ENCODE data around the gene SIM1. TPM values are rescaled to one million over a fixed set of nuclear protein-coding genes. Genes with fewer than 3 reads are reported as not detected.

Gene SIM1
- total RNA-seq, 1 donor: 0.36 TPM

DNA sequence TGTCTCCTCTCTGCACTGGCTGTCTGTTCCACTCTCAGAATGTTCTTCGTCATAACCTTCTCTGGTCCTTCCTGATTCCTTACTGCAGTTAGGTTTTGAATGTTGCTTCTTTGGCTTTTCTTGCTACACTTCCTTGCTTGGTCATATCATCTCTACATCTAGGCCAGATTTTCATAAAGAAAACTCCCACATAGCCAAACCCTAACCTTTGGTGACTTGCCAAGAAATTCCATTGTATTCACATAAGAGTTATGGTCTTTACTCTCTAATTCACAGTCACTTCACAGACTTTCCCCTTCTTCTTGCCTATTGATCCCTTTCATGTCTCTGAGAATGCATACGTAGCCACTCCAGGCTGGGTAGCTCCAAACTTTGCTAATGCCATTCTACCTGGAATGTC lies 41.9 kb upstream of the SIM1 start:
- Histone ChIP-seq H3K4me3 (ENCODE audit: insufficient read depth, low read length) (no peak overlapping the region), H3K27me3 (ENCODE audit: insufficient read depth, low read length) (no peaks in the 10 kb centered on the region), H4K20me1 (ENCODE audit: insufficient read depth, low read length) (no peaks in the 10 kb centered on the region), H2AFZ (ENCODE audit: low read length) (no peak overlapping the region), H3K36me3 (ENCODE audit: insufficient read depth, low read length) (peaks cover 15% of the 10 kb centered on the region), H3K4me2 (ENCODE audit: insufficient read depth, low read length) (no peak overlapping the region), H3K4me1 (ENCODE audit: insufficient read depth, low read length) (peaks cover 38% of the 10 kb centered on the region), H3K9me3 (ENCODE audit: low read depth, low read length) (no peaks in the 10 kb centered on the region), H3K27ac (ENCODE audit: low read depth, low read length) (peak overlapping the region; percentile 31), H3K79me2 (ENCODE audit: insufficient read depth, low read length) (no peaks in the 10 kb centered on the region)
- TF ChIP-seq, protein P1, sequence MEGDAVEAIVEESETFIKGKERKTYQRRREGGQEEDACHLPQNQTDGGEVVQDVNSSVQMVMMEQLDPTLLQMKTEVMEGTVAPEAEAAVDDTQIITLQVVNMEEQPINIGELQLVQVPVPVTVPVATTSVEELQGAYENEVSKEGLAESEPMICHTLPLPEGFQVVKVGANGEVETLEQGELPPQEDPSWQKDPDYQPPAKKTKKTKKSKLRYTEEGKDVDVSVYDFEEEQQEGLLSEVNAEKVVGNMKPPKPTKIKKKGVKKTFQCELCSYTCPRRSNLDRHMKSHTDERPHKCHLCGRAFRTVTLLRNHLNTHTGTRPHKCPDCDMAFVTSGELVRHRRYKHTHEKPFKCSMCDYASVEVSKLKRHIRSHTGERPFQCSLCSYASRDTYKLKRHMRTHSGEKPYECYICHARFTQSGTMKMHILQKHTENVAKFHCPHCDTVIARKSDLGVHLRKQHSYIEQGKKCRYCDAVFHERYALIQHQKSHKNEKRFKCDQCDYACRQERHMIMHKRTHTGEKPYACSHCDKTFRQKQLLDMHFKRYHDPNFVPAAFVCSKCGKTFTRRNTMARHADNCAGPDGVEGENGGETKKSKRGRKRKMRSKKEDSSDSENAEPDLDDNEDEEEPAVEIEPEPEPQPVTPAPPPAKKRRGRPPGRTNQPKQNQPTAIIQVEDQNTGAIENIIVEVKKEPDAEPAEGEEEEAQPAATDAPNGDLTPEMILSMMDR (IDR thresholded peaks at IDR 0.05; ENCODE audit: extremely low read depth, low read depth, low read length): no peak
- no peak for DNase-seq (ENCODE audit: insufficient read length, low spot score, missing footprints)

DNA sequence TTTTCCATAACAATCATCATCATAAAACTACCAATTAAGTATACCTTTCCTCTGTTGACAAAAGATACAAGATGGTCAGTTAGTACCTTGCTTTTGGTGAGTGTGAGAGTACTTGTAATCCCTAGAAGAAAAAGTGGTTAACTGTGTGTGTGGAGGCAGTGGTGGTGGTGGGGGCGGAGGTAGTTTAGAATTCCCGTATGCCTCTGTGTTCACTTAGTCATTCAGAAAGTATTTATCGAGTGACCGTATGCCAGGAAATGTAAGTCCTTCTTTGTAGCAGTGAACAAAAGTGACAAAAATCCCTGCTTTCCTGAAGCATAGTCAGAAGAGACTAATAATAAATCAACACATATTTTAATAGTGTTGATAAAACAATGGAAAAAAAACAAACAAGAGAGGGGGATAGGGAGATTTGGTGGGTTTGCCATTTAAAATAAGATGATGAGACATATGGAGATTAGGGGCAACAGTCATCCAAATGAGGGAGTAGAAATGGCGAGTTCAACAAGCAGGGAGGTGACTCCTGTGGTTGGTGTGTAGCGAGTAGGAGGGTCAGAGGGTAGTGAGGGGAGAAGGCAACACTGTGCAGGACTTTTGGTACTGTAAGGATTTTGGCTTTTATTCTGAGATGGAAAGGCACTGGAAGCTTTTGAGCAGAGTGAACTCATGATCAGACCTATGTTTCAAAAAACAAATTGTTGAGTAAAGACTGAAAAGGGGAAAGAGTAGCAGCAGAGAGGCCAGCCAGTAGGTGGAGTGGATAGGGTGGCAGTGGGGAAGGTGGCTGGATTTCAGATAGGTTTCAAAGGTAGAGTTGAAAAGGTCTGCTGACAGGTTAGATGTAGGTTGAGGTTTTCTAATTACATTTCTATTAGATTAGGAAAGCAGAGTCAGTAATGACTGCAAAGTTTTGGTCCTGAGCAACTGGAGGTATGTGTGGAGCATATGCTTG lies 40.3 kb upstream of the SIM1 start:
- Histone ChIP-seq H3K4me3 (ENCODE audit: insufficient read depth, low read length) (peak overlapping the region; percentile 13), H3K9me3 (ENCODE audit: low read depth, low read length) (no peaks in the 10 kb centered on the region), H3K27me3 (ENCODE audit: insufficient read depth, low read length) (no peaks in the 10 kb centered on the region), H3K4me2 (ENCODE audit: insufficient read depth, low read length) (peak overlapping the region; percentile 57), H3K79me2 (ENCODE audit: insufficient read depth, low read length) (no peaks in the 10 kb centered on the region), H2AFZ (ENCODE audit: low read length) (peak overlapping the region; percentile 30), H4K20me1 (ENCODE audit: insufficient read depth, low read length) (no peaks in the 10 kb centered on the region), H3K4me1 (ENCODE audit: insufficient read depth, low read length) (peaks cover 38% of the 10 kb centered on the region), H3K36me3 (ENCODE audit: insufficient read depth, low read length) (peaks cover 13% of the 10 kb centered on the region), H3K27ac (ENCODE audit: low read depth, low read length) (peak overlapping the region; percentile 68)
- TF ChIP-seq, protein P1 (IDR thresholded peaks at IDR 0.05; ENCODE audit: extremely low read depth, low read depth, low read length): no peak
- peak; percentile 21 for DNase-seq (ENCODE audit: insufficient read length, low spot score, missing footprints)

DNA sequence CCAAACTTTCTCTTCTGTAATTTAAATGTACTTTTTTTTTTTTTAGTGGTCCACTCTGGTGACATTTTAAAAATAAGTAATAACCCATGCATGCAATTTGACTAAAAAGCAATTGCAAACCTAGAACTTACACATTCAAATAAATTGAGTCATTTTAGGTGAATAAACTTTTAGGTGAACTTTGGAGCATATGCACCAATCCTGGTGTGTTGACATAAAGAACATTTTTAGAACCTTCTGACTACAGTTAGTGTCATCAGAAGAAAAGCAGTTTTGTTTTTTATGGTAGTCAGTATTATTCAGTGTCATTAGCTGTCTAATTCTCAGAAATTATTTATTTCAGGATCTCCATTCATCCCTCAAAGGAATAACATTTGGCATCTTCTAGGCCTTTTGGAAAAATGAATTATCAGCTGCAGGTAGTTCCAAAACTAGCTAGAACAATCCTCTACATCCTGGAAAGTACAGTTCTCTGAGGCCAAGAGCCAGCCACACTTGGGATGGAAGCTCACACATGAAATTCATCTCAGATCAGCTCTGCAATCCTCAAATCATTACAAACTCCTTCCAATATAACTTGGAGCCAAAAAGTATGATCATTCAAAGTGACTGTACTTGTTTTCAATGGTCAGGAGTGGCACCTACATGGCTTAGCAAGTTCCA lies 38.5 kb upstream of the SIM1 start:
- TF ChIP-seq, protein P1 (IDR thresholded peaks at IDR 0.05; ENCODE audit: extremely low read depth, low read depth, low read length): no peak

More for the DNA sequence above, 38.5 kb upstream of the SIM1 start:
- Histone ChIP-seq H3K4me1 (ENCODE audit: insufficient read depth, low read length) (peaks cover 38% of the 10 kb centered on the region), H3K27me3 (ENCODE audit: insufficient read depth, low read length) (no peaks in the 10 kb centered on the region), H4K20me1 (ENCODE audit: insufficient read depth, low read length) (no peaks in the 10 kb centered on the region), H2AFZ (ENCODE audit: low read length) (no peak overlapping the region), H3K4me3 (ENCODE audit: insufficient read depth, low read length) (no peak overlapping the region), H3K36me3 (ENCODE audit: insufficient read depth, low read length) (peaks cover 5% of the 10 kb centered on the region), H3K79me2 (ENCODE audit: insufficient read depth, low read length) (no peaks in the 10 kb centered on the region), H3K9me3 (ENCODE audit: low read depth, low read length) (no peaks in the 10 kb centered on the region), H3K27ac (ENCODE audit: low read depth, low read length) (no peak overlapping the region), H3K4me2 (ENCODE audit: insufficient read depth, low read length) (no peak overlapping the region)
- no peak for DNase-seq (ENCODE audit: insufficient read length, low spot score, missing footprints)
